GM19324 (cell line): ENCODE data around the gene MAP2K1.
"Not testable (repeated sequence)": the region's sequence is repeated elsewhere in the genome, so short reads cannot be mapped to it uniquely, and the experiment has no call there.

ENCODE experiments used
- ATAC-seq: cut with Tn5 transposase; IDR thresholded peaks from one replicate; pipeline ENCODE4 v1.9.1; 2021; ENCODE audit warnings: mild to moderate bottlenecking, moderate library complexity; ENCODE audit not compliant: unreplicated experiment, low FRiP score

The MAP2K1 gene

GRCh38 chr15:66419471-66419870 lies 32.8 kb downstream of the MAP2K1 start:
- no peak for ATAC-seq

- no peak for ATAC-seq
Measured at GRCh38 chr15:66422347-66422746, 35.6 kb downstream of the MAP2K1 start.

- no peak for ATAC-seq
Measured at GRCh38 chr15:66423149-66423548, 36.4 kb downstream of the MAP2K1 start.

GRCh38 chr15:66424963-66425612 lies 38.4 kb downstream of the MAP2K1 start:
- no peak for ATAC-seq

GRCh38 chr15:66425837-66426236 lies 39.1 kb downstream of the MAP2K1 start:
- ATAC-seq, result no peak

- no peak for ATAC-seq
Measured at GRCh38 chr15:66429117-66429516, 42.4 kb downstream of the MAP2K1 start.

GRCh38 chr15:66429546-66429945 lies 42.8 kb downstream of the MAP2K1 start:
- no peak for ATAC-seq

GRCh38 chr15:66430627-66431255 lies 44.0 kb downstream of the MAP2K1 start:
- no peak for ATAC-seq

- no peak for ATAC-seq
Measured at GRCh38 chr15:66433726-66434125, 47.0 kb downstream of the MAP2K1 start.

GRCh38 chr15:66440501-66440900 lies 53.8 kb downstream of the MAP2K1 start:
- ATAC-seq, result no peak

GRCh38 chr15:66452420-66452819 lies 65.7 kb downstream of the MAP2K1 start:
- ATAC-seq, result no peak

GRCh38 chr15:66452971-66453580 lies 66.4 kb downstream of the MAP2K1 start:
- no peak for ATAC-seq

GRCh38 chr15:66454143-66454542 lies 67.4 kb downstream of the MAP2K1 start:
- no peak for ATAC-seq

GRCh38 chr15:66456211-66456610 lies 69.5 kb downstream of the MAP2K1 start:
- ATAC-seq, result no peak

GRCh38 chr15:66459818-66460615 lies 73.3 kb downstream of the MAP2K1 start:
- ATAC-seq, result no peak

GRCh38 chr15:66461294-66461693 lies 74.6 kb downstream of the MAP2K1 start:
- ATAC-seq, result not testable (repeated sequence)

- no peak for ATAC-seq
Measured at GRCh38 chr15:66461917-66462316, 75.2 kb downstream of the MAP2K1 start.

- no peak for ATAC-seq
Measured at GRCh38 chr15:66462627-66463026, 75.9 kb downstream of the MAP2K1 start.

GRCh38 chr15:66465294-66465693 lies 78.6 kb downstream of the MAP2K1 start:
- ATAC-seq, result not testable (repeated sequence)

GRCh38 chr15:66467162-66468040 lies 80.7 kb downstream of the MAP2K1 start:
- ATAC-seq, result not testable (repeated sequence)
